Neural progenitor cell (in vitro differentiated cells): ENCODE results near the gene NKAIN2. TPM values are rescaled to one million over a fixed set of nuclear protein-coding genes. Genes with fewer than 3 reads are reported as not detected.

Experiments
- DNase-seq: peaks from one replicate; pipeline ENCODE4 v3.0.0-alpha.2; 2016; ENCODE audit warnings: low spot score
- H2AFZ ChIP-seq: fragments of 200-600 bp; sonication (generic); replicated peaks from 2 replicates; pipeline ENCODE4 v1.6.1; 2016; ENCODE audit warnings: antibody characterized with exemption
- H3F3A ChIP-seq: fragments of 200-600 bp; sonication (generic); 2 replicates; pipeline ENCODE4 v1.6.1; 2016; ENCODE audit warnings: antibody characterized with exemption, low read depth
- H3K27ac ChIP-seq: fragments of 200-600 bp; sonication (generic); 2 replicates; pipeline ENCODE4 v1.5.1; 2016; ENCODE audit warnings: mild to moderate bottlenecking
- H3K27me3 ChIP-seq: fragments of 200-600 bp; sonication (generic); 2 replicates; pipeline ENCODE4 v1.6.1; 2016; ENCODE audit warnings: mild to moderate bottlenecking, moderate library complexity
- H3K36me3 ChIP-seq: fragments of 200-600 bp; sonication (generic); 2 replicates; pipeline ENCODE4 v1.5.1; 2016
- H3K4me1 ChIP-seq: fragments of 200-600 bp; sonication (generic); 2 replicates; pipeline ENCODE4 v1.6.1; 2016; ENCODE audit warnings: mixed run types
- H3K4me2 ChIP-seq: fragments of 200-600 bp; sonication (generic); 2 replicates; pipeline ENCODE4 v1.6.1; 2016
- H3K4me3 ChIP-seq: fragments of 200-600 bp; sonication (generic); 2 replicates; pipeline ENCODE4 v1.5.1; 2016
- H3K79me2 ChIP-seq: fragments of 200-600 bp; sonication (generic); 2 replicates; pipeline ENCODE4 v1.6.1; 2016; ENCODE audit warnings: low read depth
- H3K9ac ChIP-seq: fragments of 200-600 bp; sonication (generic); 2 replicates; pipeline ENCODE4 v1.6.1; 2016
- H3K9me3 ChIP-seq: fragments of 200-600 bp; sonication (generic); 2 replicates; pipeline ENCODE4 v1.5.1; 2016; ENCODE audit warnings: low read depth
- H4K20me1 ChIP-seq: fragments of 200-600 bp; sonication (generic); 2 replicates; pipeline ENCODE4 v1.6.1; 2016; ENCODE audit warnings: low read depth
- H3K27ac Mint-ChIP-seq: 3 replicates; pipeline ENCODE4 v1.8.0; 2021; ENCODE audit warnings: mixed read lengths
- H3K27me3 Mint-ChIP-seq: 2 replicates; pipeline ENCODE4 v1.8.0; 2022; ENCODE audit warnings: low read depth, mild to moderate bottlenecking, inconsistent platforms, moderate library complexity, mixed read lengths; ENCODE audit not compliant: insufficient read depth
- H3K36me3 Mint-ChIP-seq: 3 replicates; pipeline ENCODE4 v1.8.0; 2021; ENCODE audit warnings: mixed read lengths
- H3K4me1 Mint-ChIP-seq: 3 replicates; pipeline ENCODE4 v1.8.0; 2021; ENCODE audit warnings: mixed read lengths
- H3K4me3 Mint-ChIP-seq: 3 replicates; pipeline ENCODE4 v1.8.0; 2021; ENCODE audit warnings: mild to moderate bottlenecking, moderate library complexity, mixed read lengths
- H3K9me3 Mint-ChIP-seq: 3 replicates; pipeline ENCODE4 v1.8.0; 2020; ENCODE audit warnings: mixed read lengths
- CTCF ChIP-seq: fragments of 200-600 bp; sonication (generic); IDR thresholded peaks from 2 replicates; pipeline ENCODE4 v1.5.1; 2017; ENCODE audit warnings: antibody characterized with exemption, mild to moderate bottlenecking
- EZH2 ChIP-seq: fragments of 200-600 bp; sonication (generic); IDR thresholded peaks from 2 replicates; pipeline ENCODE4 v1.6.1; 2017; ENCODE audit warnings: antibody characterized with exemption, mild to moderate bottlenecking, moderate library complexity
- EZH2phosphoT487 ChIP-seq: fragments of 200-600 bp; sonication (generic); IDR thresholded peaks from 2 replicates; pipeline ENCODE4 v1.6.1; 2017; ENCODE audit warnings: antibody characterized with exemption
- total RNA-seq: library from RNA; depleted of rRNA; stranded (reverse); fragments of >200 nt; gene quantifications from 2 replicates; pipeline ENCODE4 v1.2.3, GENCODE V29; 2015; ENCODE audit warnings: low replicate concordance

The NKAIN2 gene
- total RNA-seq, 1 donor from 2014 or later: 0.45 TPM

- TF ChIP-seq EZH2: no peak
- TF ChIP-seq EZH2phosphoT487: no peak
These were observed 663.7 kb downstream of the NKAIN2 start for GRCh38 chr6:124467366-124467765.

GRCh38 chr6:124470803-124471202 is 667.1 kb downstream of the NKAIN2 start:
- TF ChIP-seq CTCF (no peak), EZH2 (no peak), EZH2phosphoT487 (no peak)
- Histone ChIP-seq H3K4me1 (no peaks in the 10 kb centered on the region), H3K4me2 (no peak overlapping the region), H2AFZ (no peak overlapping the region), H3K27me3 (no peaks in the 10 kb centered on the region), H3F3A (no peaks in the 10 kb centered on the region), H3K27ac (no peak overlapping the region), H3K79me2 (no peaks in the 10 kb centered on the region), H3K9ac (no peak overlapping the region), H3K4me3 (no peak overlapping the region), H3K9me3 (no peaks in the 10 kb centered on the region), H4K20me1 (no peaks in the 10 kb centered on the region), H3K36me3 (no peaks in the 10 kb centered on the region)
- no peak overlapping the region for H3K4me3 Mint-ChIP-seq
- no peaks in the 10 kb centered on the region for H3K4me1 Mint-ChIP-seq
- H3K9me3 Mint-ChIP-seq: no peaks in the 10 kb centered on the region
- no peaks in the 10 kb centered on the region for H3K27me3 Mint-ChIP-seq
- no peaks in the 10 kb centered on the region for H3K36me3 Mint-ChIP-seq
- no peak for DNase-seq
- no peak overlapping the region for H3K27ac Mint-ChIP-seq

More at GRCh38 chr6:124467366-124467765, 663.7 kb downstream of the NKAIN2 start:
- Mint-ChIP-seq H3K36me3 (no peaks in the 10 kb centered on the region), H3K27ac (no peak overlapping the region), H3K27me3 (no peaks in the 10 kb centered on the region), H3K9me3 (peaks cover 12% of the 10 kb centered on the region), H3K4me1 (no peaks in the 10 kb centered on the region), H3K4me3 (no peak overlapping the region)
- Histone ChIP-seq H3K9me3 (no peaks in the 10 kb centered on the region), H3K9ac (no peak overlapping the region), H3K27me3 (no peaks in the 10 kb centered on the region), H3F3A (no peaks in the 10 kb centered on the region), H3K4me3 (no peak overlapping the region), H3K79me2 (no peaks in the 10 kb centered on the region), H4K20me1 (no peaks in the 10 kb centered on the region), H3K4me1 (no peaks in the 10 kb centered on the region), H3K4me2 (no peak overlapping the region), H2AFZ (no peak overlapping the region), H3K27ac (no peak overlapping the region), H3K36me3 (no peaks in the 10 kb centered on the region)
- DNase-seq: no peak

GRCh38 chr6:124475176-124475575 is 671.5 kb downstream of the NKAIN2 start:
- H3K27me3 ChIP-seq: no peaks in the 10 kb centered on the region
- no peaks in the 10 kb centered on the region for H3F3A ChIP-seq
- no peak overlapping the region for H3K9ac ChIP-seq
- no peak for TF ChIP-seq EZH2
- no peak for TF ChIP-seq EZH2phosphoT487
- TF ChIP-seq CTCF: no peak
- no peaks in the 10 kb centered on the region for H3K4me1 ChIP-seq
- Mint-ChIP-seq H3K9me3 (no peaks in the 10 kb centered on the region), H3K4me1 (no peaks in the 10 kb centered on the region), H3K4me3 (no peak overlapping the region), H3K36me3 (no peaks in the 10 kb centered on the region), H3K27ac (no peak overlapping the region), H3K27me3 (no peaks in the 10 kb centered on the region)
- DNase-seq: no peak
- H2AFZ ChIP-seq: no peak overlapping the region
- H4K20me1 ChIP-seq: no peaks in the 10 kb centered on the region
- H3K4me3 ChIP-seq: no peak overlapping the region
- H3K36me3 ChIP-seq: no peaks in the 10 kb centered on the region
- H3K4me2 ChIP-seq: no peak overlapping the region
- no peaks in the 10 kb centered on the region for H3K9me3 ChIP-seq
- H3K27ac ChIP-seq: no peak overlapping the region
- no peaks in the 10 kb centered on the region for H3K79me2 ChIP-seq

- Histone ChIP-seq H3K4me3 (no peak overlapping the region), H3K36me3 (no peaks in the 10 kb centered on the region), H3K4me2 (no peak overlapping the region), H4K20me1 (no peaks in the 10 kb centered on the region), H3K9ac (no peak overlapping the region), H2AFZ (no peak overlapping the region), H3K27me3 (no peaks in the 10 kb centered on the region), H3K79me2 (no peaks in the 10 kb centered on the region), H3F3A (no peaks in the 10 kb centered on the region), H3K27ac (no peak overlapping the region), H3K9me3 (no peaks in the 10 kb centered on the region), H3K4me1 (no peaks in the 10 kb centered on the region)
- H3K27me3 Mint-ChIP-seq: no peaks in the 10 kb centered on the region
- H3K4me1 Mint-ChIP-seq: no peaks in the 10 kb centered on the region
- H3K9me3 Mint-ChIP-seq: no peaks in the 10 kb centered on the region
- no peaks in the 10 kb centered on the region for H3K36me3 Mint-ChIP-seq
- no peak for DNase-seq
- H3K4me3 Mint-ChIP-seq: no peak overlapping the region
- H3K27ac Mint-ChIP-seq: no peak overlapping the region
- TF ChIP-seq EZH2phosphoT487: no peak
- TF ChIP-seq CTCF: no peak
- no peak for TF ChIP-seq EZH2
These were observed 675.2 kb downstream of the NKAIN2 start for GRCh38 chr6:124478906-124479305.
